Right forelimb (tissue), 1 donor: Measurements from ENCODE around the gene APC.

ENCODE experiments used
- DNase-seq: peaks from one replicate; pipeline ENCODE4 v3.0.0-alpha.2; 2018

Gene APC

GRCh38 chr5:112717506-112718082, 20.1 kb upstream of the APC start:
- DNase-seq: no peak

- no peak for DNase-seq
Observed at GRCh38 chr5:112718344-112718743, 19.3 kb upstream of the APC start.

GRCh38 chr5:112720576-112720975, 17.1 kb upstream of the APC start:
- DNase-seq: no peak

GRCh38 chr5:112724901-112725300, 12.8 kb upstream of the APC start:
- no peak for DNase-seq

GRCh38 chr5:112729630-112730029, 8.1 kb upstream of the APC start:
- DNase-seq: no peak

GRCh38 chr5:112732131-112732530, 5.6 kb upstream of the APC start:
- DNase-seq: no peak

- DNase-seq: no peak
Observed at GRCh38 chr5:112733586-112733985, 4.1 kb upstream of the APC start.

GRCh38 chr5:112734597-112734996, 3.1 kb upstream of the APC start:
- DNase-seq: no peak

- no peak for DNase-seq
Observed at GRCh38 chr5:112735702-112736101, 2.0 kb upstream of the APC start.

- no peak for DNase-seq
Observed at GRCh38 chr5:112737070-112737462, 619 bp upstream of the APC start.

GRCh38 chr5:112738191-112738560, 491 bp downstream of the APC start:
- no peak for DNase-seq

GRCh38 chr5:112742424-112742823, 4.7 kb downstream of the APC start:
- DNase-seq: no peak

- no peak for DNase-seq
Observed at GRCh38 chr5:112743631-112744030, 5.9 kb downstream of the APC start.

- no peak for DNase-seq
Observed at GRCh38 chr5:112752335-112752734, 14.7 kb downstream of the APC start.

- DNase-seq: no peak
Observed at GRCh38 chr5:112755703-112756102, 18.0 kb downstream of the APC start.

- DNase-seq: peak; percentile 43
Observed at GRCh38 chr5:112757468-112758208, 20.0 kb downstream of the APC start.

- DNase-seq: no peak
Observed at GRCh38 chr5:112758676-112759075, 21.0 kb downstream of the APC start.

GRCh38 chr5:112762113-112762810, 24.6 kb downstream of the APC start:
- no peak for DNase-seq

GRCh38 chr5:112763165-112763564, 25.5 kb downstream of the APC start:
- no peak for DNase-seq

GRCh38 chr5:112772124-112772523, 34.4 kb downstream of the APC start:
- no peak for DNase-seq

- DNase-seq: no peak
Observed at GRCh38 chr5:112776301-112776856, 38.7 kb downstream of the APC start.

- no peak for DNase-seq
Observed at GRCh38 chr5:112779531-112779930, 41.8 kb downstream of the APC start.

- no peak for DNase-seq
Observed at GRCh38 chr5:112784726-112785125, 47.0 kb downstream of the APC start.

GRCh38 chr5:112787261-112787660, 49.6 kb downstream of the APC start:
- DNase-seq: no peak
